Measurements from ENCODE around the gene SNCG. TPM values are rescaled to one million over a fixed set of nuclear protein-coding genes. Genes with fewer than 3 reads are reported as not detected.

The SNCG gene
- total RNA-seq, 2 experiments from 2014 or later: not detected

DNA sequence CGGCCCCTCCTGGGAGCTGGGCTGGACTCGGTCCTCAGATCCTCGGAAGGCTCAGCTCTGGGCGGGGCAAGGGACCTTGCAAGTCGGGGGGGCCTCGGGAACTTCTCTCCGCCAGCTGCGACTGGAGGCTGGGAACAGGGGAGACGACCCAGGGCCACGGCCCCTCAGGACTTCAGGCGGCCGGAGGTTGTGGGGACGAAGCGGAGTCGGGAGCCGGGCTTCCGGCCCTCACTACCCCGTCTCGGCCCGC is 12.5 kb downstream of the SNCG start:
- Histone ChIP-seq H3K9me3 (ENCODE audit: low read length) (no peaks in the 10 kb centered on the region), H3K79me2 (ENCODE audit: insufficient read depth, low read depth, low read length) (no peaks in the 10 kb centered on the region), H3K4me3 (ENCODE audit: low read depth, low read length, poor library complexity, severe bottlenecking) (no peak overlapping the region), H3K36me3 (ENCODE audit: insufficient read depth, low read length) (no peaks in the 10 kb centered on the region), H3K4me2 (ENCODE audit: low read length) (peak overlapping the region; percentile 47; the same call in 1 of the 2 replicates), H3K9me2 (ENCODE audit: insufficient read depth, low read length) (no peaks in the 10 kb centered on the region), H4K20me1 (ENCODE audit: insufficient read depth, low read length) (no peaks in the 10 kb centered on the region), H2AFZ (ENCODE audit: low read length) (no peak overlapping the region), H3K27ac (ENCODE audit: low read depth, low read length, poor library complexity, severe bottlenecking) (no peak overlapping the region), H3K4me1 (ENCODE audit: insufficient read depth, low read length, poor library complexity, severe bottlenecking) (no peaks in the 10 kb centered on the region)
- POLR2A ChIA-PET: no interaction called here
- intact Hi-C loops (cut with micrococcal nuclease; ENCODE audit: unreplicated experiment): no loop called here
- TF ChIP-seq EZH2phosphoT487 (IDR thresholded peaks at IDR 0.05; ENCODE audit: borderline replicate concordance, low read depth, low read length): no peak
- TF ChIP-seq, protein P1, sequence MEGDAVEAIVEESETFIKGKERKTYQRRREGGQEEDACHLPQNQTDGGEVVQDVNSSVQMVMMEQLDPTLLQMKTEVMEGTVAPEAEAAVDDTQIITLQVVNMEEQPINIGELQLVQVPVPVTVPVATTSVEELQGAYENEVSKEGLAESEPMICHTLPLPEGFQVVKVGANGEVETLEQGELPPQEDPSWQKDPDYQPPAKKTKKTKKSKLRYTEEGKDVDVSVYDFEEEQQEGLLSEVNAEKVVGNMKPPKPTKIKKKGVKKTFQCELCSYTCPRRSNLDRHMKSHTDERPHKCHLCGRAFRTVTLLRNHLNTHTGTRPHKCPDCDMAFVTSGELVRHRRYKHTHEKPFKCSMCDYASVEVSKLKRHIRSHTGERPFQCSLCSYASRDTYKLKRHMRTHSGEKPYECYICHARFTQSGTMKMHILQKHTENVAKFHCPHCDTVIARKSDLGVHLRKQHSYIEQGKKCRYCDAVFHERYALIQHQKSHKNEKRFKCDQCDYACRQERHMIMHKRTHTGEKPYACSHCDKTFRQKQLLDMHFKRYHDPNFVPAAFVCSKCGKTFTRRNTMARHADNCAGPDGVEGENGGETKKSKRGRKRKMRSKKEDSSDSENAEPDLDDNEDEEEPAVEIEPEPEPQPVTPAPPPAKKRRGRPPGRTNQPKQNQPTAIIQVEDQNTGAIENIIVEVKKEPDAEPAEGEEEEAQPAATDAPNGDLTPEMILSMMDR (conservative IDR thresholded peaks at IDR 0.05; ENCODE audit: low read length): no peak
- DNase-seq (ENCODE audit: low spot score): no peak
- CTCF ChIA-PET (ENCODE audit: unreplicated experiment): no interaction called here
- BruUV-seq (replicated peaks): no TSS peak

DNA sequence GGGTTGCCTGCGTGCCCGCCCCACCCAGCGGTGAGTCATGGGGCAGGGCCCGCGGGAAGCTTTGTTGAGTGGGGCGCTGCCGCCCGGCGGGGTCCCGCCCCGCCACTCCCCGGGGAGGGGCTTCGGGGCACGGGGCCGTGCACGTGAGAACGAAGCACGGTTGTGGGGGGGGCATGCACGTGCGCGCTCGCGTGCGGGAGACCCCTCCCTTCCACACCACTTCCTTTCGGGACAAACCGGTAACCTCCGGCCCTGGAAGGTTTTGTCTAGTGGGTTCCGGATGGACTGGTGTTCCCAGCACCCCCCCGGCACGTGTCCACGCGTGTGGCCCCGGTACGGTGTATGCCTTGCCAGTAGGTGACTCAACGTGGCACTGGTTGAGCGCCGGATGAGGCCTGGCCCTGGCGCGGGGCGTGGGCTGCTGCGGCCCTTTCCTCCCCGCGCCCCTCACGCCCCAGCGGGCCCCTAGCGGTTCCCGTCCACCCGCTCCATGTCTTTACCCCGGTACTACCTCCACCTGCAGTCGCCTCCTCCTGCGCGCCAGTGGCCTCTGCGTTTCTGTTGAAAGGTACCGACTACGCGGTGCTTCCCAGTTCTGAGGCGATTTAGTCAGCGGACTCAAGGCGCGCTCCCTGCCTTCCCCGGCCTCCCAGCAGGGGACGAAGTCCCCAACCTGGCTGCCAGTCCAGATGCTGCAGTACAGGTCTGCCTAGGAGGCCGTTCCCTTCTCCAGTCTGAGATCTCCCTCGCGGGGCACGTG is 13.0 kb downstream of the SNCG start:
- ChIA-PET POLR2A (no interaction called here), CTCF (ENCODE audit: unreplicated experiment) (no interaction called here)
- Histone ChIP-seq H3K27ac (ENCODE audit: low read depth, low read length, poor library complexity, severe bottlenecking) (no peak overlapping the region), H3K4me3 (ENCODE audit: low read depth, low read length, poor library complexity, severe bottlenecking) (no peak overlapping the region), H3K4me1 (ENCODE audit: insufficient read depth, low read length, poor library complexity, severe bottlenecking) (no peaks in the 10 kb centered on the region), H4K20me1 (ENCODE audit: insufficient read depth, low read length) (no peaks in the 10 kb centered on the region), H3K36me3 (ENCODE audit: insufficient read depth, low read length) (no peaks in the 10 kb centered on the region), H3K9me3 (ENCODE audit: low read length) (no peaks in the 10 kb centered on the region), H3K4me2 (ENCODE audit: low read length) (peak overlapping the region; percentile 47; the same call in 1 of the 2 replicates), H2AFZ (ENCODE audit: low read length) (no peak overlapping the region), H3K79me2 (ENCODE audit: insufficient read depth, low read depth, low read length) (no peaks in the 10 kb centered on the region), H3K9me2 (ENCODE audit: insufficient read depth, low read length) (no peaks in the 10 kb centered on the region)
- BruUV-seq (replicated peaks): no TSS peak
- DNase-seq (ENCODE audit: low spot score): no peak
- intact Hi-C loops (cut with micrococcal nuclease; ENCODE audit: unreplicated experiment): no loop called here
- no peak for TF ChIP-seq EZH2phosphoT487 (IDR thresholded peaks at IDR 0.05; ENCODE audit: borderline replicate concordance, low read depth, low read length)
- TF ChIP-seq, protein P1 (conservative IDR thresholded peaks at IDR 0.05; ENCODE audit: low read length): no peak

DNA sequence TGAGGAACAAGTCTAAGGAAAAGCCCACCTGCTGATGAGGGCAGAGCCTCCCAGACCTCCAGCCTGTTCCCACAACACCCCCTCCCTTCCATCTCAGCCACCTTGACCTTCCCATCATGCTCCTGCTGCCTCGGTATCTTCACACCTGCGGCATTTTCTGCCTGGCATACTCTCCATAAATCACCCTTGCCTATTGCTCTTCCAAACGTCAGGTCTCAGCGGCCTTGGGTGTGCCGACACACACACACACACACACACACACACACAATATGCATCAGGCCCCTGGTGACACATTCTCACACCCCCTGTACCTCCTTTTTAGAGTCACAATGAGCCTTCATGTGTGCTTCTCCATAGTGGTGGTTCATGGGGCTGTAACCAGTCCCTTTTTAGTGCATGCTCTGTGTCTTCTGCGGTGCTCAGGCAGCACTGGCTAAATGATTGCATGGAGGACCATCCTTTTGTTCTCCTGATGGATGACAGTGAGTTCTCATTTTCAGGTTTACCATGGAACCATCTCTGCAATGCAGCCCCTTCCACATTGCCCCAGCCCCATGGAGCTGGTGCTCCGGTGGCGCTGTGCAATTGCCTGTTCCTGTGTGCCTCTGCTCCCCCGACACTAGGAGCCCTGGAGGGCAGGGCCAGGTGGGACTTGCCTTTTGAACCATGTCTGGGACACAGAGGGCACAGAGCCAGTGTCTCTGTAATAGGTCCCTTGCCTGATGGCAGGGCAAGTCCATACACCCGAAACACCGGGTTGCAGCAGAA is 14.4 kb downstream of the SNCG start:
- H3K79me2 ChIP-seq (ENCODE audit: insufficient read depth, low read depth, low read length): no peaks in the 10 kb centered on the region
- H3K4me3 ChIP-seq (ENCODE audit: low read depth, low read length, poor library complexity, severe bottlenecking): no peak overlapping the region
- H3K4me1 ChIP-seq (ENCODE audit: insufficient read depth, low read length, poor library complexity, severe bottlenecking): no peaks in the 10 kb centered on the region
- DNase-seq (ENCODE audit: low spot score): no peak
- TF ChIP-seq, protein P1 (conservative IDR thresholded peaks at IDR 0.05; ENCODE audit: low read length): no peak
- no peak for TF ChIP-seq EZH2phosphoT487 (IDR thresholded peaks at IDR 0.05; ENCODE audit: borderline replicate concordance, low read depth, low read length)
- CTCF ChIA-PET (ENCODE audit: unreplicated experiment): no interaction called here
- intact Hi-C loops (cut with micrococcal nuclease; ENCODE audit: unreplicated experiment): no loop called here
- H4K20me1 ChIP-seq (ENCODE audit: insufficient read depth, low read length): no peaks in the 10 kb centered on the region
- no TSS peak for BruUV-seq (replicated peaks)
- POLR2A ChIA-PET: no interaction called here
- no peaks in the 10 kb centered on the region for H3K36me3 ChIP-seq (ENCODE audit: insufficient read depth, low read length)
- H3K9me3 ChIP-seq (ENCODE audit: low read length): no peaks in the 10 kb centered on the region
- no peaks in the 10 kb centered on the region for H3K9me2 ChIP-seq (ENCODE audit: insufficient read depth, low read length)
- H3K27ac ChIP-seq (ENCODE audit: low read depth, low read length, poor library complexity, severe bottlenecking): no peak overlapping the region
- no peak overlapping the region for H2AFZ ChIP-seq (ENCODE audit: low read length)
- no peak overlapping the region for H3K4me2 ChIP-seq (ENCODE audit: low read length)
